Esophagus (tissue), 2 donors: ENCODE measurements around the gene TRAK1. TPM values are rescaled to one million over a fixed set of nuclear protein-coding genes. Genes with fewer than 3 reads are reported as not detected.

ENCODE experiments used
- H3K27ac ChIP-seq, 2 donors: one replicate each; pipeline ENCODE4 v1.5.1; 2013; ENCODE audit warnings: low read depth in 2 of 2, mild to moderate bottlenecking in 2 of 2, inconsistent platforms in 1 of 2, low read length in 1 of 2, moderate library complexity in 1 of 2
- H3K27me3 ChIP-seq, 2 donors: one replicate each; pipeline ENCODE4 v1.6.1; 2013; ENCODE audit warnings: low read length in 2 of 2, control low read depth in 1 of 2, mild to moderate bottlenecking in 1 of 2; ENCODE audit not compliant: insufficient read depth in 2 of 2, control insufficient read depth in 1 of 2
- H3K36me3 ChIP-seq, 2 donors: one replicate each; pipeline ENCODE4 v1.6.1; 2013; ENCODE audit warnings: low read length in 1 of 2; ENCODE audit not compliant: control insufficient read depth in 2 of 2, insufficient read depth in 2 of 2
- H3K4me1 ChIP-seq, 2 donors: one replicate each; pipeline ENCODE4 v1.6.1; 2013; ENCODE audit warnings: low read length in 1 of 2; ENCODE audit not compliant: control insufficient read depth in 2 of 2, insufficient read depth in 2 of 2
- H3K4me3 ChIP-seq, 2 donors: one replicate each; pipeline ENCODE4 v1.5.1; 2013; ENCODE audit warnings: low read length in 2 of 2, mild to moderate bottlenecking in 2 of 2, low read depth in 1 of 2, moderate library complexity in 1 of 2
- H3K9me3 ChIP-seq, 2 donors: one replicate each; pipeline ENCODE4 v1.6.1; 2013; ENCODE audit warnings: mild to moderate bottlenecking in 2 of 2, low read depth in 1 of 2, low read length in 1 of 2, moderate library complexity in 1 of 2; ENCODE audit not compliant: control insufficient read depth in 2 of 2, insufficient read depth in 1 of 2
- WGBS, 2 donors: extraction: QIAGEN DNeasy Blood & Tissue Kit; methylation state at CpG; one replicate each; pipeline ENCODE4 v1.1.7; 2013; 5-methylcytosine and 5-hydroxymethylcytosine counted together
- polyA plus RNA-seq, 2 donors: library from polyadenylated mRNA; stranded (reverse); fragments of 200-250 nt; gene quantifications; one replicate each; pipeline ENCODE4 v1.2.3, GENCODE V29; 2013
- donor health status: healthy with polysubstance abuse.
- donor health status: Bipolar disorder and iron deficiency.

TRAK1 gene
- polyA plus RNA-seq, 2 donors: 12.2 to 21.4 TPM

DNA sequence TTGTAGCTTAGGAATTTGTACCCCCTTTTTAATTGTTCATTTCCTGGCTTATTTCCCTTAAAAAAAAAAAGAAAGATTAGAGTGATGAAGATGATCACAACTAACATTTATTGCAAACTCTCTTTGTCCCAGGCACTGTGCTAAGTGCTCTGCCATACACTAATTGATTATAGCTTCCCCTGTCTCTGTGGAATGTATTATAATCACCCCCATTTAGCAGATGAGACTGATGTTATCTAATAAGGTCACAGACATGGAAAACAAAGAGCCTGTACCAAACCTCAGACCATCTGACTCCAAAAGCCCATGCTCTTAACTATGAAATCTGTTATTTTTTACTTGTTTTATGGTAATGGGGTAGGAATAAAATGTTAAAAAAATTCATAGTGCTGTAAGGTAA lies 53.1 kb downstream of the TRAK1 start:
- Histone ChIP-seq H3K4me1 (peaks cover 0 to 4% of the 10 kb centered on the region in 2 donors), H3K27me3 (no peaks in the 10 kb centered on the region), H3K36me3 (peaks cover 0 to 5% of the 10 kb centered on the region in 2 donors), H3K9me3 (no peaks in the 10 kb centered on the region), H3K27ac (no peak overlapping the region), H3K4me3 (no peak overlapping the region)

DNA sequence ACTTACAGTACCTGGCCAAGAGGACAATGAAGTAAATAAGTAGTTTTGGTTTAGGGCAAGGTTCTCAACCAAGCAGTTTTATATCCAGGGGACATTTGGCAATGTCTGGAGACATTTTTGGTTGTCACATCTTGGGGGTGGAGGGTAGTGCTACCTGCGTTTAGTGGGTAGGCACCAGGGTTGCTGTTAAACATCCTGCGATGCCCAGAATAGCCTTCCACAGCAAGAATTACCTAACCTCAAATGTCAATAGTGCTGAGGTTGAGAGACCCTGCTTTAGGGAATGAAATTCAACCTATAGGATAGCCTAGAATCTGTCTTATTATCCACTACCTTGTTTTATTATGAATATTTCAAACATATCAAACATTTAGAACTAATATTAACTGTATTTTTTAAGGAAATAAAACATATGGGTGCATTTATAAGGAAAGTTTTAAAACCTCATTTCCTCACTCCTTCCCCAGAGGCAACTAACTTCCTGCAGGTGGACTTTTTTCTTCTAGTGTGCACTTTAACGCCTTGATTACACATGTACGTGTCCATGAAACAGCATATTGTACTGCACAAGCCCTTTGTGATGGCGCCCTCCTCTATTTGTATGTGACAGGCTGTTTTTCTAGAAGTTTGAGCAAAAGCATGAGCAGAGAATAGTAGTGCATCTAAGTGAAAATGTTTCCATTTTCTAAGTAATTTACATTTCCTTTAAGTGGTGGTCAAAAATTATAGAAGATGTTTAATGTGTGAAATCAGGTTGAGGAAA lies 57.1 kb downstream of the TRAK1 start:
- H3K4me1 ChIP-seq: peaks cover 0 to 13% of the 10 kb centered on the region in 2 donors
- H3K36me3 ChIP-seq: no peaks in the 10 kb centered on the region
- H3K9me3 ChIP-seq: no peaks in the 10 kb centered on the region
- no peak overlapping the region for H3K27ac ChIP-seq
- no peaks in the 10 kb centered on the region for H3K27me3 ChIP-seq
- no peak overlapping the region for H3K4me3 ChIP-seq
- 61 to 72% methylated on average over 5 of the region's 5 CpGs for WGBS, 2 donors

- H3K4me3 ChIP-seq: no peak overlapping the region
- H3K36me3 ChIP-seq: no peaks in the 10 kb centered on the region
- H3K9me3 ChIP-seq: no peaks in the 10 kb centered on the region
- 55 to 64% methylated on average over 11 of the region's 11 CpGs for WGBS, 2 donors
- no peak overlapping the region for H3K27ac ChIP-seq
- H3K4me1 ChIP-seq: peaks cover 0 to 13% of the 10 kb centered on the region in 2 donors
- H3K27me3 ChIP-seq: no peaks in the 10 kb centered on the region
Observed at GRCh38 chr3:42148982-42149432, 57.9 kb downstream of the TRAK1 start.

DNA sequence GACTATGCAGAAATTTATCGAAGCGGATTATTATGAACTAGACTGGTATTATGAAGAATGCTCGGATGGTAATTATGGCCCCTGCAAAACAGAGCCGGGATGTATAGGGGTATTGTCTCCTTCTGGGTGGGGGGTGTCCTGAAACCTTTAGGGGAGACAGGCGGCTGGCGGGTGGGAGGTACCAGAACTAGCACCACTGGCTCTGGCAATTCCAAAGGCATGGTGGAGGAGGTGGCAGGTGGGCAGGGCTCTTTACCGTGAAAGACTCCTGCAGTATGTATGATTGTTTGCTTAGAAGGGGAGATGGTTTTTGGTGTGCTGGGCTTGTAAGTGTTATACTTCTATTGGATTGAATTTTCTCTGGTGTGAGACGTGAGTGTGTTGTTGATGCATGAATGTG lies 58.4 kb downstream of the TRAK1 start:
- Histone ChIP-seq H3K4me3 (no peak overlapping the region), H3K27me3 (no peaks in the 10 kb centered on the region), H3K36me3 (no peaks in the 10 kb centered on the region), H3K27ac (peak overlapping the region; percentile 43 to 57), H3K4me1 (peaks cover 0 to 13% of the 10 kb centered on the region in 2 donors), H3K9me3 (no peaks in the 10 kb centered on the region)
- 85 to 86% methylated on average over 8 of the region's 8 CpGs for WGBS, 2 donors

DNA sequence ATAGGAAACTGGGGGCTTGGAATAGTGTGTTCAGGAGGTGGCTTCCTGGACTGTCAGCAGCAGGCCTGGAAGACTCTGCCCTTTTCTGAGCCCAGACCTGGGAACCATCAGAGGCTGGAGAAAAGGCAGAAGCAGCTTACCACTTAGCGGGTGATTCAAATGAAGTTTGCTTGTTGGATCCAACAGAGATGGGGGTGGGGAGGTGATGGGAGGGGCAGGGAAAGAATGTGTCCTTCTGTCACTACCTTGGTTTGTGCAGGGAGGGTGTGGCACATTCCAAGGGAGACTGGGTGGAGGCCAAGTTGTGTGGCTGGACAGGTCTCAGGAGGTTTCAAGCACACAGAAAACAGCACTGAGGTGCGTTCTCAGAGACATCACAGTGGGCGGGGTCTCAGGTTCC lies 58.8 kb downstream of the TRAK1 start:
- Histone ChIP-seq H3K36me3 (no peaks in the 10 kb centered on the region), H3K27me3 (no peaks in the 10 kb centered on the region), H3K4me1 (peaks cover 0 to 13% of the 10 kb centered on the region in 2 donors), H3K9me3 (no peaks in the 10 kb centered on the region), H3K4me3 (no peak overlapping the region), H3K27ac (peak overlapping the region; percentile 43 to 57)
- WGBS, 2 donors: 58 to 62% methylated on average over 3 of the region's 3 CpGs

GRCh38 chr3:42151596-42152168 lies 60.5 kb downstream of the TRAK1 start:
- 40 to 49% methylated on average over 2 of the region's 2 CpGs for WGBS, 2 donors
- Histone ChIP-seq H3K4me1 (peaks cover 0 to 13% of the 10 kb centered on the region in 2 donors), H3K27ac (no peak overlapping the region), H3K9me3 (no peaks in the 10 kb centered on the region), H3K4me3 (no peak overlapping the region), H3K27me3 (no peaks in the 10 kb centered on the region), H3K36me3 (no peaks in the 10 kb centered on the region)

GRCh38 chr3:42152193-42152592 lies 61.0 kb downstream of the TRAK1 start:
- H3K36me3 ChIP-seq: no peaks in the 10 kb centered on the region
- no peak overlapping the region for H3K4me3 ChIP-seq
- 73 to 81% methylated on average over 5 of the region's 5 CpGs for WGBS, 2 donors
- peaks cover 0 to 13% of the 10 kb centered on the region in 2 donors for H3K4me1 ChIP-seq
- no peak overlapping the region for H3K27ac ChIP-seq
- H3K9me3 ChIP-seq: no peaks in the 10 kb centered on the region
- H3K27me3 ChIP-seq: no peaks in the 10 kb centered on the region

DNA sequence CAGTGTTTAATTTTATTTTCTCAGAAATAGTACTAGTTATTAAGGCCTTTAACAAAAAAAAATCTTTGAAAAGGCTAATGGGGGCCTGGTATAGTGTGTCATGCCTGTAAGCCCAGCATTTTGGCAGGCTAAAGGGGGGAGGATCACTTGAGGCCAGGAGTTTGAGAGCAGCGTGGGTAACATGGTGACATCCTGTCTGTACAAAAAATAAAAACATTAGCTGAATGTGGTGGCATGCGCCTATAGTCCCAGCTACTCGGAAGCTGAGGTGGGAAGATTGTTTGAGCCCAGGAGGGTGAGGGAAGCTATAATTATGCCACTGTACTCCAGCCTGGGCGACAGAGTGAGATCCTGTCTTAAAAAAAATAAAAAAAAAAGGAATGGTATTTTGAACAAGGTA lies 61.9 kb downstream of the TRAK1 start:
- Histone ChIP-seq H3K36me3 (no peaks in the 10 kb centered on the region), H3K4me3 (no peak overlapping the region), H3K9me3 (no peaks in the 10 kb centered on the region), H3K4me1 (peaks cover 0 to 12% of the 10 kb centered on the region in 2 donors), H3K27ac (no peak overlapping the region), H3K27me3 (no peaks in the 10 kb centered on the region)
- 81 to 84% methylated on average over 4 of the region's 4 CpGs for WGBS, 2 donors

DNA sequence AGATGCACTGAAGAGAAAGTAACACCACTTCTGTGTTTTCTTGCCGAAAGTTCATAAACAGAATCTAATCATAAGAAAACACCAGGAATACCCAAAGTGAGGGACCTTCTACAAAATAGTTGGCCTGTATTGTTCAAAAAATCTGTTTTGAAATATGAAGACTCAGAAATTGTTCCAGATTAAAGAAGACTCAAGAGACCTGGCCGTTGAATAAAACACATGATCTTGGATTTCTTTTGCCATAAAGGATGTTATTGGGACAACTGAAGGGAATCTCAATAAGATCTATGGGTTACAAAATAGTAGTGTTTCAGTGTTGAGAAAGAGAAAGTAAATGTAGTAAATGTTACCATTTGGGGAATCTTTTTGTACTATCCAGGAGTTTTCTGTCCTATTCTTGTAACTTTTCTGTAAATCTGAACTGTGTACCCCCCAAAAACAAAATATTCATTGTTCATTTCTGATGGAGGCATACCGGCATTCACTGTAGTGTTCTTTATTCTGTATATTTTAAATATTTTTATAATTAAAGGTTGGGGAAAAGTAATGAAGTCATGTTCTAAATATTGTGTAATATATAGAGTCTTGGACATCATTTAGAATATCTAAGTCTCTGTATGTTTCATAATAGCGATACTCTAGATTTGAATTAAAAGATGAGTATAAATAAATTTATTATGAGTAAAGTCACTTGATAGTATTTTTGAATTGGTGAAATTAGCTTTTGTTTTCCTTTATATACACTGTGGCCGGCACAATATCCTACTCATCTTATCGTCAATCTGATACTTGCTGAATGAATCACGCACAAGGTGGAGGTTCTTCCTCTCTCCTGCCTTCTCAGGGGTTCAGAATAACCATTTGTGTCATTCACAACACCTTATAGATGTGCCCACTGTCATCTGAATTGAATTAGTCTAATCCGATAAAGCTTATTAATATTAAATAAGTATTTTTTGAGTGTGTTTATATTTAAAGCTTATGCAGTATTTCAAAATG lies 66.7 kb downstream of the TRAK1 start:
- WGBS, 2 donors: 69 to 72% methylated on average over 8 of the region's 8 CpGs
- H3K27me3 ChIP-seq: no peaks in the 10 kb centered on the region
- H3K36me3 ChIP-seq: no peaks in the 10 kb centered on the region
- no peak overlapping the region for H3K27ac ChIP-seq
- no peak overlapping the region for H3K4me3 ChIP-seq
- no peaks in the 10 kb centered on the region for H3K9me3 ChIP-seq
- H3K4me1 ChIP-seq: peaks cover 6 to 13% of the 10 kb centered on the region in 2 donors
